Central memory CD8-positive, alpha-beta T cell (primary cell): ENCODE measurements around the gene DHRS3.
A peak's percentile ranks its signal among the peaks of the same experiment; 100 is the strongest.
"Not testable (repeated sequence)": the region's sequence is repeated elsewhere in the genome, so short reads cannot be mapped to it uniquely, and the experiment has no call there.

Experiments used
- ATAC-seq: fragments of 150-1000 bp; cut with Tn5 transposase; replicated peaks from 2 replicates; pipeline ENCODE4 v1.10.0; 2022; ENCODE audit warnings: mild to moderate bottlenecking, moderate FRiP score, moderate number of reproducible peaks; ENCODE audit not compliant: poor library complexity, severe bottlenecking; ENCODE audit errors: extremely low read depth
- DNase-seq, 2 donors: peaks; one replicate each; pipeline ENCODE4 v3.0.0; 2021; ENCODE audit warnings: low spot score in 2 of 2
- H3K27ac Mint-ChIP-seq: one replicate; pipeline ENCODE4 v1.8.0; 2022; ENCODE audit warnings: low read depth, mild to moderate bottlenecking, moderate library complexity, mixed read lengths
- H3K27me3 Mint-ChIP-seq: one replicate; pipeline ENCODE4 v1.8.0; 2022; ENCODE audit warnings: mixed read lengths
- H3K36me3 Mint-ChIP-seq: one replicate; pipeline ENCODE4 v1.8.0; 2022; ENCODE audit warnings: mild to moderate bottlenecking, moderate library complexity, mixed read lengths; ENCODE audit not compliant: insufficient read depth
- H3K4me1 Mint-ChIP-seq: one replicate; pipeline ENCODE4 v1.8.0; 2022; ENCODE audit warnings: mixed read lengths
- H3K4me3 Mint-ChIP-seq: one replicate; pipeline ENCODE4 v1.8.0; 2022; ENCODE audit warnings: mild to moderate bottlenecking, moderate library complexity, mixed read lengths
- H3K9me3 Mint-ChIP-seq: one replicate; pipeline ENCODE4 v1.8.0; 2022; ENCODE audit warnings: mixed read lengths

DHRS3 gene

DNA sequence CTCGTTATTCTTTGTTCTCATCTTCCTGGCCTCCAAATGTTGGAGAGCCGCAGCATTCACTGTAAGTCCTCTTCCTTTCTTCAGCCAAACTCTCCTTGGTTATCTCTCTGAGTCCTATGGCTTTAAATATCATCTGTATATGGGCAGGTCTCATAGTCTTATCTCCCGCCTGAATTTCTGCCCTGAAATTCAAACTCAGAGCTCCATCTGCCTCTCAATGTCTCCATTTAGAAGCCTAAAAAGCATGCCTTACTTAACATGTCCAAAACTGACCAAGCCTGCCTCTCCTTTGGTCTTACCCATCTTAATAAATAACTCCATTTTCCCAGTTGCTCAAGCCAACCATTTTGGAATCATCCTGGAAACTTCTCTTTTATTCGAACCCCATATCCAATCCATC, 80.7 kb downstream of the DHRS3 start:
- no peak overlapping the region for H3K4me3 Mint-ChIP-seq
- ATAC-seq = no peak
- H3K9me3 Mint-ChIP-seq = peaks cover 6% of the 10 kb centered on the region
- no peak for DNase-seq
- H3K27me3 Mint-ChIP-seq = no peaks in the 10 kb centered on the region
- H3K36me3 Mint-ChIP-seq = peaks cover 1% of the 10 kb centered on the region
- no peak overlapping the region for H3K27ac Mint-ChIP-seq
- H3K4me1 Mint-ChIP-seq = peaks cover 5% of the 10 kb centered on the region

DNA sequence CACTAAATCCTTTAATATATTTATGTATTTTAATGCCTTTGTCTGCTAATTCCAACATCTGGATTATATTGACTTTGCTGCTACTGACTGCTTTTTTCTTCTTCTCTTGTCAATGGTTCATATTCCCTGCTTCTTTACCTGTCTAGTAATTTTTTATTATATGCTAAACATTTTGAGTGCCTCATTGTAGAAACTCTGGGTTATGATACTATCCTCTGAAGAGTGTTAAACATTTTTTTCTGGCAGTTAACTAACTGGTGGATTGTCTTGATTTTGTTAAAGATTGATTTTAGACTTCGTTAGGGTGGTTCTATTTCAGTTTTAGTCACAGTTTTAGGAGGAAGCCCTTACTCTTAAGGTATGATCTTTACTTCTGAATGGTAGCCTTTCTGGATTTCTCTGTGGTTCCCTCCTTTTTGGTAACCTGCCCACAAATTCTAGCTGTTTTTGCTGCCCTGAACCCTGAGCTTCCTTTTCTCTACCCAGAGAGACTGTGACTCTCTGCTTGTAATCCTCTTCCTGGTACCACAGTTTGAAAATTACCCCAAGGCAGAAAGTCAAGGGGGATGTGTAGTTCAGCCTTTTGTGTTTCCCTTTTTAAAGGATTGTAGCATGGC, 81.9 kb downstream of the DHRS3 start:
- Mint-ChIP-seq H3K4me3 (no peak overlapping the region), H3K4me1 (peaks cover 5% of the 10 kb centered on the region), H3K36me3 (peaks cover 1% of the 10 kb centered on the region), H3K27ac (no peak overlapping the region), H3K9me3 (peaks cover 6% of the 10 kb centered on the region), H3K27me3 (no peaks in the 10 kb centered on the region)
- no peak for DNase-seq
- no peak for ATAC-seq

DNA sequence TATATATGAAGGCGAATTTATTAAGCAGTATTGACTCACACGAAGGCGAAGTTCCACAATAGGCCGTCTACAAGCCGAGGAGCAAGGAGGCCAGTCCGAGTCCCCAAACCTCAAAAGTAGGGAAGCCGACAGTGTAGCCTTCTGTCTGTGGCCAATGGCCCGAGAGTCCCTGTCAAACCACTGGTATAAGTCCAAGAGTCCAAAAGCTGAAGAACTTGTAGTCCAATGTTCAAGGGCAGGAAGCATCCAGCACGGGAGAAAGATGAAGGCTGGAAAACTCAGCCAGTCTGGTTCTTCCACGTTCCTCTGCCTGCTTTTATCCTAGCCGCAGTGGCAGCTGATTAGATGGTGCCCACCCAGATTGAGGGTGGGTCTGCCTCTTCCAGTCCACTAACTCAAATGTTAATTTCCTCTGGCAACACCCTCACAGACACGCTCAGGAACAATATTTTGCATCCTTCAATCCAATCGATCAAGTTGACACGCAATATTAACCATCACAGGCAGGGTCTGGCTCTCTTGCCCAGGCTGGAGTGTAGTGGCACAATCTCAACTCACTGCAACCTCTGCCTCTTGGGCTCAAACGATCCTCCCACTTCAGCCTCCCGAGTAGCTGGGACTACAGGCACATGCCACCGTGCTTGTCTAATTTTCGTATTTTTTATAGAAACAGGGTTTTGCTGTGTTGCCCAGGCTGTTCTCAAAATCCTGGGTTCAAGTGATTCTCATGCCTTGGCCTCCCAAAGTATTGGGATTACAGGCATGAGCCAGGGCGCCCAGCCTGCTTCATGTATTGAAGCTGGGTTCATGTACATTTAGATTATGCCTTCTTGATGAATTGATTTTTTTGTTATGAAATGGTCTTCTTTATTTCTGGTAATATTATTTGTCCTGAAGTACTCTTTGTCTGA, 85.3 kb downstream of the DHRS3 start:
- DNase-seq (no peak), ATAC-seq (no peak)
- Mint-ChIP-seq H3K9me3 (peaks cover 6% of the 10 kb centered on the region), H3K4me3 (no peak overlapping the region), H3K4me1 (peaks cover 5% of the 10 kb centered on the region), H3K27me3 (no peaks in the 10 kb centered on the region), H3K27ac (peak overlapping the region; percentile 35), H3K36me3 (peaks cover 1% of the 10 kb centered on the region)

DNA sequence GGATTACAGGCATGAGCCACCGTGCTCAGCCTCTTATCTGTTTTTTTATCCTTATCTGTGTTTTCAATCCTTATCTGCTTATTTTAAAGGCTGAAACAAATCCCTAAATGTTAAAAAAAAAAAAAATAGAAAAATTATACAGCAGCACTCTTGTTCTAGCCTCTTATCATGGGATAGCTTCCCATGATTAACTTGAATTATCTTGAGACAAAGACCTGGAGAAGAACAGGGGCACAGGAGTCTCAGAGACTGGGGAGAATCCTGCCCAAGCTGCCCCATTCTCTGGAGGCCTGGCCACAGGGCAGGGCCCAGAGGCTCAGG, 86.9 kb downstream of the DHRS3 start:
- DNase-seq (no peak), ATAC-seq (no peak)
- Mint-ChIP-seq H3K36me3 (no peaks in the 10 kb centered on the region), H3K27ac (no peak overlapping the region), H3K27me3 (no peaks in the 10 kb centered on the region), H3K4me1 (no peaks in the 10 kb centered on the region), H3K4me3 (no peak overlapping the region), H3K9me3 (no peaks in the 10 kb centered on the region)

DNA sequence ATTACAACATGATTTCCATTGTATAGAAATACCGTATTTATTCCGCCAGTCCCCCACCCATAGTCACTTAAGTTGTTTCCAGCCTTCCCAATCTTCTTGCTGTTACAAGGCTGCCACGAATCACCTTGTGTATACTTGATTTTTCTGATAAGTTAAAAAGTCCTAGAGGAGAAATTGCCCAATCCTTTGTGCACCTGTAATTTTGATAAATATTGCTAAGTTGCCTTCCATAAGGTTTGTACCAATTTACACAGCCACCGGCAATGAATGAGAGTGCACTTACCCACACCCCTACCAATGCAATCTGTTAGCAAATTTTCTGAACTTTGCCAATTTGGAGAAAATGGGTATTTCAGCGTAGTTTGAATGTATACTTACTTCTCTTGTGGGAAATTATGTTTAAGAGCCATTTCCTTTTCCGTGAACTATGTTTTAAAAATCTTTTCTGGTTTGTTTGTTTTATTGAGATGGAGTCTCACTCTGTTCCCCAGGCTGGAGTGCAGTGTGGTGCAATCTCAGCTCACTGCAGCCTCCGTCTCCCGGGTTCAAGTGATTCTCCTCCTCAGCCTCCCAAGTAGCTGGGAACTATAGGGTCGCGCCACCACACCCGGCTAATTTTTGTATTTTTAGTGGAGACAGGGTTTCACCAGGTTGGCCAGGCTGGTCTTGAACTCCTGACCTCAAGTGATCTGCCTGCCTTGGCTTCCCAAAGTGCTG, 87.4 kb downstream of the DHRS3 start:
- H3K27ac Mint-ChIP-seq = peak overlapping the region; percentile 4
- H3K9me3 Mint-ChIP-seq = no peaks in the 10 kb centered on the region

DNA sequence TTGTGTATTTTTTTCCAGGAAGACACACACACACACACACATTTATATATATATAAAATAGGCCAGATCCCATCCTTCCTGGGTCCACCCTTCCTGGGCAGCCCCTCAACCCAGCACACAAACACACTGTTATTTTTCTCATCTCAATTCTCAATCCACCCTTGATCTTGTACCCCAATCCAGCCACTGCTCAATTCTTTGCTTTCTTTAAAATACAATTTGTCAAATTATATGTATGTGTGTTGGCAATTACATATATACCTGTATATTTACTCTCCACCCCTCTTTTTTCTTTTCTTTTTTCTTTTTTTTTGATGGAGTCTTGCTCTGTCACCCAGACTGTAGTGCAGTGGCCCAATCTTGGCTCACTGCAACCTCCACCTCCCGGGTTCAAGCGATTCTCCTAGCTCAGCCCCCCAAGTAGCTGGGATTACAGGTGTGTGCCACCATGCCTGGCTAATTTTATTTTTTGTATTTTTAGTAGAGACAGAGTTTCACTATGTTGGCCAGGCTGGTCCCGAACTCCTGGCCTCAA, 88.3 kb downstream of the DHRS3 start:
- Mint-ChIP-seq H3K4me1 (no peaks in the 10 kb centered on the region), H3K9me3 (no peaks in the 10 kb centered on the region), H3K4me3 (no peak overlapping the region), H3K27me3 (no peaks in the 10 kb centered on the region), H3K36me3 (no peaks in the 10 kb centered on the region), H3K27ac (peak overlapping the region; percentile 4)
- DNase-seq = no peak
- no peak for ATAC-seq

More for the DNA sequence above, 87.4 kb downstream of the DHRS3 start:
- DNase-seq = no peak
- H3K27me3 Mint-ChIP-seq = no peaks in the 10 kb centered on the region
- H3K4me1 Mint-ChIP-seq = no peaks in the 10 kb centered on the region
- no peaks in the 10 kb centered on the region for H3K36me3 Mint-ChIP-seq
- ATAC-seq = no peak
- H3K4me3 Mint-ChIP-seq = no peak overlapping the region

DNA sequence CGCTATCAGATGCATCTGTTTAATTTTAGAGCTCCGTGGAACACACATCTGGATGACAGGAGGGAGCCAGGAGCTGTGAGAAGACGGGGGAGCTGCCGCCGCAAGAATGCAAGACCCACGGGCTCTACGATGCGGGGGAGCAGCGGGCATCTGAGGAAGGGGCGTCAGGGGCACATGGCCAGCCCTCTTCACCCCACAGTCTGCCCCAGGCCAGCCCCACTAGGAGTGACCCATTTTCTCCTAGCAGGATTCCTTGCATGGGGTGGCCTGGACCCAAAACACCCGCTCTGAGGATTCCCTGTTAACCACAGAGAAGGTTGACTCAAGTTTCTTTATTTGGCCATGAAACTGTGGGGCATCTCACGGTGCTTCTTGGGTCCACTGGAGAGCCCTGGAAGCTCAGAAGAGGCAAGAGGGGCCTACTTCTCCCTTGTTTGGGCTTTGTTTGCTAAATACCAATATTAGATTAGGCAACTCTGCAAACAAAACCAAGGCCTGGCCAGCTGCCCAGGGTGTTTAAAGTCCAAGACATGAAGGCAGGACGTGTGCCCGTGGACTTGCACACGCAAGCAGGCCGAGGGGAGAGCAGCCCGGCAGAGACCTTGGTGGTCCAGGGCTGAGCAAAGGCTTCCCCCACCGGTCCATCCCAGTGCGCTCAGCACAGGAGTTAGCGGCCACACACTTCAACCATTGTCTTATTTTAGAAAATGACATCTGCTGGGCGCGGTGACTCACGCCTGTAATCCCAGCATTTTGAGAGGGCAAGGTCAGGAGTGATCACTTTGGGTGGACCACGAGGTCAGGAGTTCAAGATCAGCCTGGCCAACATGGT, 89.8 kb downstream of the DHRS3 start:
- Mint-ChIP-seq H3K4me1 (no peaks in the 10 kb centered on the region), H3K36me3 (no peaks in the 10 kb centered on the region), H3K27ac (no peak overlapping the region), H3K27me3 (no peaks in the 10 kb centered on the region), H3K9me3 (no peaks in the 10 kb centered on the region), H3K4me3 (no peak overlapping the region)
- no peak for DNase-seq
- ATAC-seq = no peak

DNA sequence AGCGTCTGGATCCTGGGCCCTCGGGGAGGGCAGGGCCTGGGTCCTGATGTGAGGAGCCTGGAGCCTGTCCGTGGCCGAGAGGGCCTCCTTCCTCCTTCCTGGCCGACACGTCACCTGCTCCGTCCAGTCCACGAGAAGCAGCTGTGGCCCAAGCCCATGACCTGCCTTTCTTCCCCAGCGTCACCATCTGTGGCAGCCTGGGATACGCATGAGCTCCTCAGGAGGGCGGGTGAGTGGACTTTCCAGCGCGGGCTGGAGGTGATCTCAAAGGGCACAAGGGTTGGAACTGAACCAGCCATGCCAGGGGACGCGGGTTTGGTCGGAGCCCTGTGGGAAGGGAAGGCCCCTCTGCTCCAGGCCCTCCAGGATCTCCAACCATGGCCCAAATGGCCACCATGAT, 90.4 kb downstream of the DHRS3 start:
- DNase-seq = no peak
- Mint-ChIP-seq H3K4me1 (no peaks in the 10 kb centered on the region), H3K4me3 (no peak overlapping the region), H3K9me3 (no peaks in the 10 kb centered on the region), H3K36me3 (no peaks in the 10 kb centered on the region), H3K27ac (no peak overlapping the region), H3K27me3 (no peaks in the 10 kb centered on the region)
- ATAC-seq = no peak

DNA sequence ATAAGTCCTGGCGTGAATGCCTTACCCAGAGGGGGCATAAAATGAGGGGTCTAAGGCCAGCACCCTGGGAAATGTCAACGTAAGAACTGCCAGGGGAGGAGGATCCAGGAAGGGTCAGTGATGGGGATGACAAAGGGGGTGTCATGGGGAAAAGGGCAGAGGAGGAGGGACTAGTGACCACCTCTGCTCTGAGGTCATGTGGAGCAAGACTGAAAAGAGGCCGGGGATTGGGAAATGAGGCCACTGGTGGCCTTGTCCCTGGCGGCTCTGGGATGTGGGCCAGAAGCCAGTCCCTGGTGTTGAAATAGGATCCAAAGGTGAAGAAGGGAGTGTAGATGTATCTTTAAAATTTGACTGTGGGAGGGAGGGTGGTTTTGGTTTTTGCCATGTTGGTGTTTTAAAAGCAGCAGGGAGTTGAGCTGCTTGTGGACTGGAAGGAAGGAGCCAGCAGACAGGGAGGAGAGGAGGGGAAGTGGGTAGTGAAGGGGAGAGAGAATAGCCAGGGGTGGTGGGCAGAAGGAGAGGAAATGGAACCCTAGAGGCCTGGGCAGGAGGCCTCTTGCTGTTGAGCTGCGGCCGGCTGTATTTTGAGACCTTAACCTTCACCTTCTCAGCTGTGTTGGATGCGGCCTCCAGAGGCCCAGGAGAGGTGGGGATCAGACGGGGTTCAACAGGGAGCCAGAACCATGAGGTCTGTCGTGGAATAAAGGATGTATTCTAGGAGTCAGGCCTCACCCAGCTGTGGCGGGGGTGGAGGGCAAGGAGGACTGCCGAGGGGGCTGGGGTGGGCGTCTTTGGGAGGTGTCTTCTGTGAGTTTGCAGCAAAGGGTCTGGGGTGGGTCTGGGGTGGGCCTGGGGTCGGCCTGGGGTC, 92.5 kb downstream of the DHRS3 start:
- H3K9me3 Mint-ChIP-seq = no peaks in the 10 kb centered on the region
- no peaks in the 10 kb centered on the region for H3K27me3 Mint-ChIP-seq
- ATAC-seq = no peak
- H3K27ac Mint-ChIP-seq = peak overlapping the region; percentile 42
- no peaks in the 10 kb centered on the region for H3K36me3 Mint-ChIP-seq
- H3K4me3 Mint-ChIP-seq = no peak overlapping the region
- H3K4me1 Mint-ChIP-seq = no peaks in the 10 kb centered on the region
- DNase-seq = no peak

DNA sequence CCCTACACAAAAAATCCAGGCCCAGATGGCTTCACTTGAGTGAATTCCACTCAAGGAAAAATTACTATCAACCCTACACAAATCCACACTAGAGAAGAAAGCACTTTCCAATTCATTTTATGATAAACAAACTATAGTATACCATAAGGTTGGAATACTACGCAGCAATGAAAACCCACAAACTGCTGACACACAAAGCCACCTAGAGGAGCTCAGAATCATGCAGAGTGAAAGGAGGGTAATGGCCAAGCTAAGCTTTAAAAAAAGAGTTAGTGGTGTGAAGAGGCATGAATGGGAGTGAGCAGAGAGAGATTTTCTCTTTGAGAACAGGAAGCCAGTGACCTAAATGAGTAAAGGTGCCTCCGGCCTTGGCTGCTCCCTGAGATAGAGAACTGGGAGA, 93.7 kb downstream of the DHRS3 start:
- peaks cover 6% of the 10 kb centered on the region for H3K4me1 Mint-ChIP-seq
- no peak overlapping the region for H3K4me3 Mint-ChIP-seq
- peaks cover 3% of the 10 kb centered on the region for H3K27me3 Mint-ChIP-seq
- no peak overlapping the region for H3K27ac Mint-ChIP-seq
- DNase-seq (no peak), ATAC-seq (no peak)
- no peaks in the 10 kb centered on the region for H3K9me3 Mint-ChIP-seq
- no peaks in the 10 kb centered on the region for H3K36me3 Mint-ChIP-seq

DNA sequence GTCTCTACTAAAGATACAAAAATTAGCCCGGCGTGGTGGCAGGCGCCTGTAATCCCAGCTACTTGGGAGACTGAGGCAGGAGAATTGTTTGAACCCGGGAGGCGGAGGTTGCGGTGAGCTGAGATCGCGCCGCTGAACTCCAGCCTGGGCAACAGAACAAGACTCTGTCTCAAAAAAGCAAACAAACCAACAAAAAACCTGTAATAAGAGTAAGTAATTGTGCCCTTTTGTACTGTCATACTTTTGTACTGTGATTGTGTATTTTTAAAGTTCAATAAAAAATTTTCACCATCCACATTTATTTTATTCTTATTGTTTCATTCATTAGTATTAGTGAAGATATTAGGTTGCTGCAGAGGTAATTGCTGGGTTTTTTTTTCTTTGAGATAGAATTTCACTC, 95.2 kb downstream of the DHRS3 start:
- not testable (repeated sequence) for H3K4me3 Mint-ChIP-seq, DNase-seq, H3K36me3 Mint-ChIP-seq, H3K27ac Mint-ChIP-seq, H3K27me3 Mint-ChIP-seq, H3K9me3 Mint-ChIP-seq, ATAC-seq
- H3K4me1 Mint-ChIP-seq = peaks cover 14% of the 10 kb centered on the region
